ENCODE data around the gene NUP42.

GRCh38 chr7:23214938-23215337 is 33.1 kb downstream of the NUP42 start:
- TF ChIP-seq MAX (IDR thresholded peaks at IDR 0.05; ENCODE audit: insufficient read depth, insufficient read length) (no peak), POLR2A (IDR thresholded peaks at IDR 0.05; ENCODE audit: low read depth, low read length) (no peak), EZH2 (IDR thresholded peaks at IDR 0.05; ENCODE audit: borderline replicate concordance, low read depth, low read length, severe bottlenecking) (no peak), JUN (IDR thresholded peaks at IDR 0.05; ENCODE audit: borderline replicate concordance, insufficient read depth, insufficient read length, low read depth) (no peak), POLR2AphosphoS5 (IDR thresholded peaks at IDR 0.05; ENCODE audit: insufficient read depth, low read depth, low read length) (no peak), GATA2 (IDR thresholded peaks at IDR 0.05; ENCODE audit: insufficient read depth, insufficient read length, low read depth, low read length) (no peak)
- TF ChIP-seq, protein P1, sequence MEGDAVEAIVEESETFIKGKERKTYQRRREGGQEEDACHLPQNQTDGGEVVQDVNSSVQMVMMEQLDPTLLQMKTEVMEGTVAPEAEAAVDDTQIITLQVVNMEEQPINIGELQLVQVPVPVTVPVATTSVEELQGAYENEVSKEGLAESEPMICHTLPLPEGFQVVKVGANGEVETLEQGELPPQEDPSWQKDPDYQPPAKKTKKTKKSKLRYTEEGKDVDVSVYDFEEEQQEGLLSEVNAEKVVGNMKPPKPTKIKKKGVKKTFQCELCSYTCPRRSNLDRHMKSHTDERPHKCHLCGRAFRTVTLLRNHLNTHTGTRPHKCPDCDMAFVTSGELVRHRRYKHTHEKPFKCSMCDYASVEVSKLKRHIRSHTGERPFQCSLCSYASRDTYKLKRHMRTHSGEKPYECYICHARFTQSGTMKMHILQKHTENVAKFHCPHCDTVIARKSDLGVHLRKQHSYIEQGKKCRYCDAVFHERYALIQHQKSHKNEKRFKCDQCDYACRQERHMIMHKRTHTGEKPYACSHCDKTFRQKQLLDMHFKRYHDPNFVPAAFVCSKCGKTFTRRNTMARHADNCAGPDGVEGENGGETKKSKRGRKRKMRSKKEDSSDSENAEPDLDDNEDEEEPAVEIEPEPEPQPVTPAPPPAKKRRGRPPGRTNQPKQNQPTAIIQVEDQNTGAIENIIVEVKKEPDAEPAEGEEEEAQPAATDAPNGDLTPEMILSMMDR (IDR thresholded peaks at IDR 0.05; ENCODE audit: extremely low read depth in 1 of 2, insufficient read depth in 1 of 2, low read depth in 1 of 2, low read length in 2 of 2): no peak

Measured in endothelial cell of umbilical vein (primary cell).